Activated CD8-positive, alpha-beta memory T cell treated with anti-CD3 and anti-CD28 coated beads for 48 hours (primary cell): Measurements from ENCODE around the gene CACNA2D3.

Source experiments
- DNase-seq, 3 experiments: peaks; one replicate each; pipeline ENCODE4 v3.0.0-alpha.2; 2020; ENCODE audit warnings: low read depth in 2 of 3, low spot score in 2 of 3

The CACNA2D3 gene

DNA sequence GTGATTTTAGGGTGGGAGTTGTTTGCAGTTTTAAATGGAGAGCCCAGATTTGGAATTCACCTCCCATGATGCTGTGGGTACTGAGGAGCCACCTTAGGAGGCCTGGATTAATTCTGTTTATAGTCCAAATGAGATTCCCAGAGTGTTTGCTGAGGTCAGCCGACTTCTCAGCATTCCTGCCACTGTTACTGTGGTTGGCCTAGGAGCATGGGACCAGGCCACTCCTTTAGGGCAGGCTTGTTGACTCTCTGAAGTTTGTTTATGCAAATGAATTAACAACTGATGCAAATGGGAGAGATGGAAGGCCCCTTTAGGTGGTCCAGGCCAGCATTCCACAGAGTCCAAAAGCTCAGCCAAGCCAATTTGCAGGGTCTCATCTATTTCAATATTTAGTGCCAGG, 46.1 kb downstream of the CACNA2D3 start:
- DNase-seq = no peak

DNA sequence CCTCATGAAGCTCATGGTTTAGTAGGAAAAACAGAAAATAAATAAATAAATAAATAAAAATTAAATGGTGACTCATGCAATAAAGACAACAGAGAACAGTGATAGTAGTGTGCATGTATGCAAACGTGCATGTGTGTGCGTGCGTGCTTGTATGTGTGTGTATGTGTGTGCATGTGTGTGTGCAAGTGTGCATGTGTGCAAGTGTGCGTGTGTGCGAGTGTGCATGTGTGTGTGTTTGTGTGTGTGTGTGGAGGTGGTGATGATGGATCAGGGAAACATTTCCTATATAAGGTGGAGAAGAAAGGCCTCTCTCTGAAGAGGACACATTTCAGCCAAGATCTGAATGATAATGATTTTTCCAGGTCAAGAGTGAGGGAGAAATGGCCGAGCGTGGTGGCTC, 47.2 kb downstream of the CACNA2D3 start:
- no peak for DNase-seq

DNA sequence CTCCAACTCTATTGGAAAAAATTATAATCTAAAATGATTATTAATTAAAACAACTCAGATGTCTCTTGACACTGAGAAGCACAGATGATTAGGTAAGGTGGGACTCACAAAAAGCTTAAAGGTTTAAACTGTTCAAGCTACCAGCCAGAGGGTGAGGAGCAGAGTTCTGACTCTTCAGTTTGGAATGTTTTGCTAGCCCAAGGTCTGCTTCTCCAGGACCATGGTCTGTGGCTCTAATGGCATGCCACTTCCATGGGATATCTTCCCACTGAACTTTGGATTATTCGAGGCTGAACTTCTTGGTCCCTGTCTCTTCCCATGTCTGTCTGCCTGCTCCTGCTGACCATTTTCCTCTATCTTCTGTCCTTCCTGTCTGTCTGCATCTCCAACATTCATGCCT, 49.2 kb downstream of the CACNA2D3 start:
- DNase-seq = no peak

DNA sequence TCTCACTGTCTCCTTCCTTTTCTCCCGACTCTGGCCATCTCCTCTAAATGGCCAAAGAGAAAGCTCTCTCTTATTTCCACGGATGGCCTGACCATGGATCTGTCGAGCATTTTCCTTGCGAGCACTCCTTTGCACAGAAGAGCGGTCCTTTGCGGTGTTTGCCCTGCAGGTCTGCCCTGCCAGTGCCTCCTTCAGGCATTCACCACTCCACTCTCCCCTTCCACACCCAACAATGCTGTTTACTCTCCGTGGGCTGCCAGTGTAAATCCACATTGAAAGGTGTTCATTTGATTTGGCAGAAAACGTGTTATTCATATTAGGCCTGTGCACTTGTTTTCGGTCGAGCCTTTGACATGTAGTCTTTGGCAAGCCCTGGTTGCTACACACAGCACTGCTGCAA, 49.6 kb downstream of the CACNA2D3 start:
- no peak for DNase-seq

DNA sequence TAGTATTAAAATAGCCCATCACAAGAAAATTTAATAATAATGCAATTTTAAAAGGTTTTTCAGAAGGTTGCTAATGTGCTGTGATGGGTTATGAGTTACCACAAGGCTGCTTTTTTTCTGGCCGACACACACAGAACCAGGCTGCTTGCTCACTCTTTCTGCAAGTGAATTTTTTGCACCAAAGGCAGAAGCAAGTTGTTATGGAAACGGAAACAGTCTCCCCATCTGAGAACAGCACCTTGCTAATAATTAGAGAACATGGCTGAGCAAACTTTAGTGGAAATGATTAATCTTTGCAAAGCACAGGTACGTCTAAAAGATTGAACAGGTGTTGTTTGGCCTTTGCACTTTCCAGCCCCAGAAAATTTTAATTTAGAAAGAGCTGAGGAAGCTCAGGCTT, 51.0 kb downstream of the CACNA2D3 start:
- DNase-seq = no peak

DNA sequence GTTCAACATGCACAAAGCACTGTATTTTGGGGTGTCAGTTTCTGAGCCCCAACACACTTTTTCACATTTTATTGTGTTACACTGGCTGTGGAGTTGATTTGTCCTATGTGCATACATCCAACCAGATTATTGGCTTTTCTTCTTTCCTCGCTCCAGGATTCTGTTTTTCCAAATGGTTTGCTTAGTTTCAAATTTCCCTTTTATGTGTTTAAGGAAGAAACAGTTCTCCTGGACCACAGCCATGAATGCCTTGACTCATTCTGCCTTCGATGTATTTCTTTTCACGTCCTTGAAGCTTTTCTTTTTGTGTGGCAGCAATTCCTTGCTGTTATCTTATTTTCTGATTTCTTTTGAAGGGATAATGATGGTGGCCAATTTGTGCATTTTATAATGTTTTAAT, 53.8 kb downstream of the CACNA2D3 start:
- no peak for DNase-seq

DNA sequence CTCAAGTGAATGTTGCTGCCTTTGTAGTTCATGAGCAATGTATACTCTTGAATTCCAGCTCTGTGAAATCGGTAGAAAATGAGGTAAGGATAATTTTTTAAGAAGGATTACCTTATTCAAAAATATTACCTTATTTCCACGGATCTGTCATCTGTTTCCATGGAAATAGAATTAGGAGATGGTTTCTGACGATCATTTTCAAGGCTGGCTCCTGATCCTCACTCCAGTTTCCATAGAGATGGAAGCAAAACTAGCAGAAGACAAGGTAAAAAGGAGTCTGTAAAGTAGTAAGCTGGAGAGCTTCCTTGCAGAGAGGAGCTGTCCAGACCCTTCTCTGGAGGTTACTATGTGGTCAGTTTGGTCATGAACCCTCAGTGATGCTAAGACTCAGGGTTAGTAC, 55.5 kb downstream of the CACNA2D3 start:
- no peak for DNase-seq

DNA sequence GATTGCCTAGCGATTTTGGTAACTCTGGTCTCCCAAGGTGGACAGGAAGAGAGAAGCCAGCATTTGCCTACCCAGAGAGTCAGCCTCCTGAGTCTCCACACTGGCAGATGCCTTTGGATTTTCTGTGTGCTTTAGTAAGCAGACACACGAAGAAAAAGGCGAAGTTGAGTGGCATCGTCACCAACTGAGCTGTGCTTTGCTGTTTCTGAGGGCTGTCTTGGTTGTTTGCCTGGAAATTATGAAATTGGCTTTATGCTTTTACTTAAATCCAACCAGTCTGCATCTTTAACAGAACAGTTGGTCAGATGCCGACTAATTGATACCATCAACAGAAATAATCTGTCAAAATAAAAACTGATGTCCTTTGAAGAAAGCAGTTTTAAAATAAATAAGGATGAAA, 56.0 kb downstream of the CACNA2D3 start:
- DNase-seq = no peak

DNA sequence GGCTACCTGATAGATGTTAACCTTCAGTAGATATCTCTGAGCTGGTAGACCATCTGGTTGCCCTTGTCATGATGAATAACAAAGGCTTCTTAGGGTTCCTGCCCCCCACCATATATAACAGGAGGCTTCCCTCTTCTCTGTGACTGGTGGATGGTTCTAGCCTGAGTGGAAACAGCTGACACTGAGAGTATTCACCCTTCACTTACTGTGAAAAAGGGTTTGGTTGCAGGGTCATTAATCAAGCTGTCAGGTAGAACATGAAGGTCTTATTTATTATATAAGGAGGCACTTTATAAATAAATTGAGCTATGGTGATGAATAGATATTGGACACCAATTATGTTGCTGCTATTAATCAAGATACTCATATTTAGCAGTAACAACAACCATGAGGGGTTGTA, 58.6 kb downstream of the CACNA2D3 start:
- no peak for DNase-seq

DNA sequence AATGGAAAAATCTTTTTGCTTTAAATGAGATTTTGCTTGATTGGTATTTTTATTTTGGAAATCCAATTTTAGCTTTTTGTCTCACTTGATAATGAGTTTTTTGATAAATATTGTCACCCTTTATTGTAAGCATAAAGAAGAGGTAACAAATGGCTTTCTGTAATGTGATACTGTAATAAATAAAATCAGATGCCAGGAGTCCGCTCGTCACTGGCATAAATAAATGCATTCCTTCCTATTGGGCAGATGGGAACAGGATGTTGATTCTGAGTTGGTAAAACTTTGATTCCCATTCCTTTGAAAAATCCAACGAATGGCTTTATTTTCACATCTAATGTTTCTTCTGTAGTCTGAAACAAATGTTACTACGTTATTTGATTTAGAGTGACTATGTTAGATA, 59.9 kb downstream of the CACNA2D3 start:
- DNase-seq = no peak

DNA sequence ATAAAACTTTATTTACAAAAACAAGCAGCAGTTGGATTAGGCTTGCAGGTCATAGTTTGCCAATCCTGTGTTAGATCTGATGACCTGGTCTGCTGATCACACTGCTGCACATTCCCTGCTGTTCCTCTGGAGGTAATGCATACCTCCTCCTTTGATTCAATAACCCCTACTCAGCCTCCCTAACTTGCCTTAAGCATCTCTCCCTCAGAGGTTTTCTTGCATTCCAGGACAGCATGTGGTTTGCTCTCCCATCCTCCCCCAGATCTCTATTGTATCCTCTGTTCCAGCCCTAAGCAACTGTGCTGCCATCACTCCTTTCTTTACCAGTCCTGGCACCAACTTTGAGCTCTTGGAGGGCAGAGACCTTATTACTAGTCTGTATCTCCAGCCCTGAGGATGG, 63.4 kb downstream of the CACNA2D3 start:
- DNase-seq = no peak

DNA sequence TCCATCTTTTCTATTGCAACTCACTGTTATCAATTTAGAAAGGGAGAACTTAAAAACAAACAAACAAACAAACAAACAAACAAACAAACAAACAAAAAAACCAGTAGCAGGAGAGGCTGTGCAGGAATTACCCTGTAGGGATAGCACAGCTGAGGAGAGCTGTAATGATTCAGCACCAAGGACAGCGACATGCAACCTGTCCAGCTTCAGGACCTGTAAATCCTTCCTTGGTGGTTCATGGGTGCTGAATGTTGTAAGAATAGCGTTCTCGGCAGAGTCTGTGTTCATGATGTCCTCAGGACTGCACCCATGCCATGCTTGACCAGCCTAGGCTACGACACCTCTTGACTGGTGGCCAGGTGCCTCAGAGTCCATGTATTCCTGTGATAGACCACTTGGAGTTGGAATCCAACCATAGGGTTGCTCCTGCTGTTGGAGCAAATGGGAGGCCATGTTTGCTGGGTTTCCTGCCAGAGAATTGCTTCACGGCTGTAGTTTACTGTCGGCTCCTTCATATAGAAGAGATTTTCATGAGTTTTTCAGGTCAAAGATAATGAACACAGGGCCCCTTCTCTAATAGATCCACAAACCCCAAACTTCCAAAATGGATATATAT, 65.9 kb downstream of the CACNA2D3 start:
- DNase-seq = peak in 1 of 3 experiments; percentile 1

DNA sequence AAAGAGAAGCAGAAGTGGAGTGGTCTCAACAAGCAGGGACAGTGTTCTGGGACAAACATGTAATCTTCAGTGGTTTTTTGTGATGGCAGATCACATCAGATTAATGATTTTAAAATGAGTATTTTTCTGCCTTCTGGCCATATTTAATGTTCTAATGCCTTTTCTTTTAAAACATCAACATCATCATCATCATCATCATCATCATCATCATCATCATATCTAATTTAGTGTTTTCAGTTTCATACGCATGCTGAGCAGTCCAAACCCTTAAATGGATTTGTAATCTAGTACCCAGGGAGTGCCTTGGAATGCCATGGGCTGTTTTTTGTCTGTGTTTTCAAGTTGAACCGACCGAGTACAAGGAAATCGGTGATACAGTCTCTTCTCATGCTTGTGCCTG, 68.9 kb downstream of the CACNA2D3 start:
- DNase-seq = no peak

DNA sequence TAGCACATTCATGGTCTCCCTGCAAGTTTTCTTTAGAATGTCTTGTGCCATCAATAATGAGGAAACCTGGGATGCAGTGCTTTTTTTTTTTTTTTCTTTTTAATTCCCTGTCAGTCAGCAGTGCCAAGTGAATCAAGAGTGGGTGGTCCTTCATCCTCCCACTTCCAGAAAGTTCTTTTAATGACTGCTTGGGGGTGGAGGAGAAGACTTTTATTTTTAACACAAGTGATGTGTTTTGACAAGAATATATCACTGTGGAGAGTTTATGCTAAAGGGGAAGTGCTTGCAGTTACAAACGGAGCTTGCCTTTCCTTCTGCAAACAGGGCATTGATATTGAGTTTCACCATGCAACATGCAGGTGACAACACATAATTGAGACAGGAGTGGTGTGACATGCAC, 69.7 kb downstream of the CACNA2D3 start:
- DNase-seq = no peak

DNA sequence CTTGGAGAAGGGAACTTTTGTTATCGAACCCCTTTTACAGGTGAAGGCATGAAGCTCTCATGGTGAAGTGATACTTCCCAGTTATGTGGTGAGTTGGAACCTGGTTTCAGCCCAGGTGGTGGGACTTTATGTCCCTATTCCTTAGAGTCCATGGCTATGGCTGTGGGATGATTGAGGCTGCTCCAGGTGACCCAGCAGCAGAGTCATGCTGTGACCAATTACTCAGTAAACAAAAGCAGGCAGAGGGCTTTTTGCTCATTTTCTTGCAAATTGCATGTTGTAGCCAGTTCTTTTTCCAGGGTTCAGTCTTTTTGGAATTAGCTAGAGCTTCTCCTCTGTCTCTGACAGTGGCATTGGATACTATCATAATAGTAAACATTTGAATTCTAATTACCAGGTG, 70.7 kb downstream of the CACNA2D3 start:
- DNase-seq = no peak

DNA sequence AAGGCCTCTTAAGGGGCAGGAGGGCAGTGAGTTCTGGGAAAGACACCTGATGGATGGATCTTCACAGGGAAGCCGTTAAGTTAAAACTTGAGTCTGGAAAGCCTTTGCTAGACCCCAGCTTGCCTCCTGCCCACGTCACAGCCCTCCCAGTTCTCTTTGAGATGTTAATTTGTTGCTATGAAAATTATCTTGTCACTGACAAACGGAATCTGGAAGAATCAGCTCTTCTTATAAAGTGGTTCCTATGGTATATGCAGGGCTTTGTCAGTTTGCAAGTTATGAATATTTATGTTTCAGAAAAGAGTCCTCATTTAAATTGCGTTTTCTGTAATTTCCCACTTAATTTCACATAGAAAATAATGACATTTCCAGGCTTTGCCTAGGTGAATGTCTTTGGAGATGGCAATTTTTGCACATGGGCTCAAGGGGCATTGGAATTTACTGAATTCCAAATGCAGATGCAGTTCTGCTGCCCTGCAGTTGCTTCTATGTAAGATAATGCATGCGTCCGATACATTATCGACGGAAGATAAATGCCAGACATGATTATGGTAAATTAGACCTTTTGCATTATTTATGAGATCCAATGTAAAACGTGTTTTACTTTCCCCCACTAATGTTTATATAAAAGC, 74.1 kb downstream of the CACNA2D3 start:
- no peak for DNase-seq

DNA sequence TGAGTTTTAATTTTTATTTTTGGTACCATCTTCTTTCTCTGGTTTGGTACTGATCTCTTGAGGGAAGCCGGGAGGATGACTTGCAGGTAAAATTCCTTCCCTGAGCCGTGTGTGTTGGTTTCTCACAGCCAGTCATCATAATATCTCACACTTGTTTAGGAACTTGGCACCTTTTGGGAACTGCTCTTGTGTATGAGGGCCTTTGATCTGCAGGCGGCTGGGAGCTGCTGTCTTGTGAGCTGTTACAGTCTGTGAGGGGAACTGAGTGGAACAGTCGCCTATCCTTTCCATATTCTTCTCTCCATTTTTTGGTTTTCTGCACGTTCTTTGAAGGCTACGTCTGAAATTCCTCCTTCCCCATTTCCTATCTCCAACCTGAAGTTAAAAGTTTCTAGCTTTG, 75.2 kb downstream of the CACNA2D3 start:
- DNase-seq = no peak

DNA sequence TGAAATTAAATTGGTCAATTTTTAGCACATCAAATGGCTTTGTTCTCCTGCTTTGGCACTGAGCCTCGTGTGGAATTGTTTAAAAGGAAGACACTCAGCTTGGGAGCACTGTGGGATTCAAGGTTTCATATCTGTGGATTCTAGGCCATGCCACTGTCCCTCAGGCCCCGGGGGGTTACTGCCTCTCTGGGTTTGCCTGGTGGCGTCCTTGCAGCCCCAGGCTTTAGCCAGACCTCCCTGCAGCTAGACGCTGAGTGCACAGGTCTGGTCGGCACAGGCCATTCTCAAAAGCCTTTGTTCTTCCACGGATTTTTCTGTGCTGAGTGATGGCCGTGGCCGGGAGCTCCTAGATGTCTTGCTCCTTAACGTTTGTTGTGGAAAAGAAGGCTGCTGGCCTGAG, 76.2 kb downstream of the CACNA2D3 start:
- no peak for DNase-seq

DNA sequence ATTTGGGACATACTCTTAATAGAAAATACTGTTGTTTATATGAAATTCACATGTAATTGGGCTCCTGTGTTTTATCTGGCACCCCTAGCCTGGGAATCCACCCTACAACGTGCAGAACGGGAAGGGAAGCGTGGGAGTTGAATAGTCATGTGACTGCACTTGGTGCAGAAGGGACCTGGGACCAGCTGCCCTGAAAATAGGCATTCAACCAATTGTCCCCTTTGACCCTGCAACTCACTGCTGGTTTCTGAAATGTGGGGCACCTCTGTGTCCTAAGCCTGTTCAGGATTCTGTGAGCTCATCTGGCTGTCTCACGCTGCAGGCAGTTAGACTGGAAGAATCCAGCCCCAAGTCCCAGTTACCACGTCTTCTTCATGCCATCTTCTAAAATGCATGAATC, 79.7 kb downstream of the CACNA2D3 start:
- DNase-seq = no peak

DNA sequence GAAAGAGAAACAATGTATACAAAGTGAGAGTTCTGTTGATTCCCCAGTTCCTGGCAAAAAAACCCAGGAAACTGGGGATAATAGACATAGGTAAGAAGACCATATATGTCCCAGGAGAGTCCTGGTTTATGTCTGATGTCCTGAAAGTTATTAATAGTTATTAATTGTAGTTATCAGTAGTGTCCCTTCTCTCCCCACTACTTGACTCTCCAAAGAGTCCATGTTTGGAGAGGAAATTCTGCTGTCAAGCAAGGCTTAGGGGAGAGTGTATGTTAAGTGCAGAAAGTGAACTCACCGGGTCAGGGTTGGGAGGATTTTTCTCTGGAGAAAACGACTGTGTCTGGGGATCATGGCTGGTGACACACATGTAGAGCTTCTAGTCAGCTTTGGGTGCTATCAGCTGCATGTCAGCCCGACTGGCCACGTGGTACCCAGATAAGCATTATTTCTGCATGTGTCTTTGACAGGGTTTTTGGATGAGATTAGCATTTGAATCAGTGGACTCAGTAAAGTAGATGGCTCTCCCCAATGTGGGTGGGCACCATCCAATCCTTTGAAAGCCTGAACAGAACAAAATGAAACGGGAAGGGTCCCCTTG, 80.4 kb downstream of the CACNA2D3 start:
- no peak for DNase-seq

DNA sequence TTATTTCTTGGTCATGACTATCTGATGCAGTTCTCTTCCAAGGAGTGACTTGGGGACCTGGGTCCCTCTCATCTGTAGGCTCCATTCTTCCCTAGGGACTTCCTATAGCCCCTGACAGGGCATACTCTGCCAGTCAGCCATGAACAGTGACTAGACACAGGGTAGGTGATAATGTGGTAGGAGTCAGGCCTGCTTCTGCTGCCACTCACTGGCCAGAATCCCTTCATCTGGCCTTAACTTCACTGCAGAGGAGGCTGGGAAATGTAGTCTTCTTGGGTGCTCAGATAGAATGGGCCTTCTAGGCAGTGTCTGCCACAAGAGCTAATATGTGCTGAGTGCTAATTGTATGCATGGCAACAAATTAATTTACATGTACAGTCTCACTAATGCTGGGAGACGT, 84.5 kb downstream of the CACNA2D3 start:
- DNase-seq = no peak

DNA sequence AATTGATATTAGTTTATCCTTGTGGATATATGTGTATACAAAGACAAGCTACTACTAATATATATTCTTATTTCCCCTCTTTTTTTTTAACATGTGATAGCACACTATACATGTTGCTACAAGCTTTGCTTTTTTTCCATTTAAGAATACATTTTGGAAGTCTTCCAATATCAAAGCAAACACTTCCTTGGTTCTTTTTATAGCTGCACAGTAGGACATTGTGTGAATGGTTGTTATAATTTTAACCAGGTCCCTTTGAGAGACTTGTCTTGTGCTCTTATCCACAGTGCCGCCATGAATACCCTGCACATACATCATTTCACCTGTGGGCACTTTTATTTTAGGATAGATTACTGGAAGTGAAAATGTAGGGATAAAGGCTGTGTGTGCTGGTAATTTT, 88.7 kb downstream of the CACNA2D3 start:
- no peak for DNase-seq

DNA sequence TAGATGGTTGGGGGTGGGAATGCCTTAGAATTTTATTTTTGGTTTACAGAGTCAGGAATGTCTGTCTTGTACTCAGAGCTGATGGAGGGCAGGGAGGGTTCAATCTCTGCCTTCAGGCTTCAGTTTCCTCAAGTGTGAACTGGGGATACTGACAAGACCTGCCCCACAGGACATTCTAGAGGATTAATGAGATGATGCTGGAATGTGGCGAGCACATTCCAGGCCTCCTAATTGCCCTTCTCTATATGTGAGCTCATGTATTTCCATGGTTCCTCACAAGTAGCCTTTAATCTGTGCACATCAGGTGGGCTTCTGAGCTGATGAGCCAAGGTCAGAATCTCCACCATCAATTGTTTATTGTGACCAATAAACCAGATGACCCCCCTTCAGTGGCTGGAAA, 90.4 kb downstream of the CACNA2D3 start:
- no peak for DNase-seq
